ENCODE data around the gene ATXN10. TPM values are rescaled to one million over a fixed set of nuclear protein-coding genes. Genes with fewer than 3 reads are reported as not detected.

ATXN10 gene
- total and polyA plus RNA-seq, 2 of the 13 experiments (the other 11 are each of a cell fraction or from before 2014, with no cell fraction given): 60.1 to 194 TPM

DNA sequence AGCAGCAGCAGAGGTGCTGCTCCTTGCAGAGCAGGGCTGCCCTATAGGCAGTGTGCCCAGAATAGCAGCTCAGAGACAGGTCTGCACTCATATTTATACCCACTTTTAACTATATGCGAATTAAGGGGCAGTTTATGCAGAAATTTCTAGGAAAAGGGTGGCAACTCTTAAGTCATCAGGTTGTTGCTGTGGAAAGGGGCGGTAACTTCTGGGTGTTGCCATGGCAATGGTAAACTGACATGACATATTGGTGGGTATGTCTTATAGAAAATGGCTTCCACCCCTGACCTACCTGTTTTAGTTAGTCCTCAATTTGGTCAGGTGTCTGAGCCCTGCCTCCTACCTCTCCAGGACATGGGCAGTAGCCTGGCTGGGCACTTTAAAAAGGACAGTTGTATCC, 122.3 kb downstream of the ATXN10 start:
- ChIA-PET CTCF (ENCODE audit: low intra/inter-chr PET ratio, low total read pairs) (no interaction called here), POLR2A (no interaction called here)
- TF ChIP-seq NFRKB (IDR thresholded peaks at IDR 0.05) (no peak), ZSCAN21 (CRISPR knock-in tag; IDR thresholded peaks at IDR 0.05; ENCODE audit: borderline replicate concordance) (no peak), ARNTL (CRISPR knock-in tag; IDR thresholded peaks at IDR 0.05) (no peak), NFYB (CRISPR knock-in tag; IDR thresholded peaks at IDR 0.05) (no peak), AKNA (CRISPR knock-in tag; IDR thresholded peaks at IDR 0.05; ENCODE audit: borderline replicate concordance) (no peak), BRD4 (CRISPR knock-in tag; IDR thresholded peaks at IDR 0.05) (no peak), CEBPB (IDR thresholded peaks at IDR 0.05; ENCODE audit: borderline replicate concordance, low read depth, low read length) (no peak), ELF3 (CRISPR knock-in tag; IDR thresholded peaks at IDR 0.05) (no peak), ZNF138 (CRISPR knock-in tag; IDR thresholded peaks at IDR 0.05; ENCODE audit: low read depth) (no peak), ZNF205 (CRISPR knock-in tag; IDR thresholded peaks at IDR 0.05) (no peak), ZNF792 (CRISPR knock-in tag; IDR thresholded peaks at IDR 0.05) (no peak)
- TF ChIP-seq, protein P1, sequence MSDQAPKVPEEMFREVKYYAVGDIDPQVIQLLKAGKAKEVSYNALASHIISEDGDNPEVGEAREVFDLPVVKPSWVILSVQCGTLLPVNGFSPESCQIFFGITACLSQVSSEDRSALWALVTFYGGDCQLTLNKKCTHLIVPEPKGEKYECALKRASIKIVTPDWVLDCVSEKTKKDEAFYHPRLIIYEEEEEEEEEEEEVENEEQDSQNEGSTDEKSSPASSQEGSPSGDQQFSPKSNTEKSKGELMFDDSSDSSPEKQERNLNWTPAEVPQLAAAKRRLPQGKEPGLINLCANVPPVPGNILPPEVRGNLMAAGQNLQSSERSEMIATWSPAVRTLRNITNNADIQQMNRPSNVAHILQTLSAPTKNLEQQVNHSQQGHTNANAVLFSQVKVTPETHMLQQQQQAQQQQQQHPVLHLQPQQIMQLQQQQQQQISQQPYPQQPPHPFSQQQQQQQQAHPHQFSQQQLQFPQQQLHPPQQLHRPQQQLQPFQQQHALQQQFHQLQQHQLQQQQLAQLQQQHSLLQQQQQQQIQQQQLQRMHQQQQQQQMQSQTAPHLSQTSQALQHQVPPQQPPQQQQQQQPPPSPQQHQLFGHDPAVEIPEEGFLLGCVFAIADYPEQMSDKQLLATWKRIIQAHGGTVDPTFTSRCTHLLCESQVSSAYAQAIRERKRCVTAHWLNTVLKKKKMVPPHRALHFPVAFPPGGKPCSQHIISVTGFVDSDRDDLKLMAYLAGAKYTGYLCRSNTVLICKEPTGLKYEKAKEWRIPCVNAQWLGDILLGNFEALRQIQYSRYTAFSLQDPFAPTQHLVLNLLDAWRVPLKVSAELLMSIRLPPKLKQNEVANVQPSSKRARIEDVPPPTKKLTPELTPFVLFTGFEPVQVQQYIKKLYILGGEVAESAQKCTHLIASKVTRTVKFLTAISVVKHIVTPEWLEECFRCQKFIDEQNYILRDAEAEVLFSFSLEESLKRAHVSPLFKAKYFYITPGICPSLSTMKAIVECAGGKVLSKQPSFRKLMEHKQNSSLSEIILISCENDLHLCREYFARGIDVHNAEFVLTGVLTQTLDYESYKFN (CRISPR knock-in tag; conservative IDR thresholded peaks at IDR 0.05): no peak
- H2AFZ ChIP-seq (ENCODE audit: low read length): no peak overlapping the region
- ATAC-seq: no peak
- no TSS peak for BruUV-seq (replicated peaks)
- peaks cover 10% of the 10 kb centered on the region for H3K4me1 ChIP-seq (ENCODE audit: insufficient read depth, low read length)
- no peak overlapping the region for H3K4me3 ChIP-seq (replicated peaks in 1 of 3; ENCODE audit: insufficient read depth in 1 of 3, low read depth in 2 of 3, low read length in 3 of 3)
- no peak overlapping the region for H3K4me2 ChIP-seq (ENCODE audit: low read depth, low read length)
- no peaks in the 10 kb centered on the region for H4K20me1 ChIP-seq (ENCODE audit: insufficient read depth, low read length)
- peaks cover 2% of the 10 kb centered on the region for H3K79me2 ChIP-seq (ENCODE audit: insufficient read depth, low read length)
- no peak overlapping the region for H3K9ac ChIP-seq (ENCODE audit: insufficient read depth, low read depth, low read length)
- no peak overlapping the region for H3K27ac ChIP-seq (ENCODE audit: extremely low read length, insufficient read depth, low read length)
- intact Hi-C loops (cut with micrococcal nuclease; ENCODE audit: unreplicated experiment) (no loop called here), in situ Hi-C loops (cut with HindIII; ENCODE audit: extremely low pct_ligation_motif_present, low pct_unique_long_range_greater_than_20kb) (no loop called here)
- no peak for DNase-seq (ENCODE audit: low spot score)
- peaks cover 17% of the 10 kb centered on the region for H3K9me3 ChIP-seq (ENCODE audit: low read length)
- H3K27me3 ChIP-seq (ENCODE audit: control insufficient read depth in 1 of 2, insufficient read depth in 2 of 2, low read length in 2 of 2): no peaks in the 10 kb centered on the region
- no peak for FAIRE-seq
- WGBS (ENCODE audit: low lambda C conversion rate): 96% methylated on average over 2 of the region's 2 CpGs
- peaks cover 4 to 30% of the 10 kb centered on the region in 2 experiments for H3K36me3 ChIP-seq (replicated peaks in 1 of 2; ENCODE audit: control insufficient read depth in 1 of 2, insufficient read depth in 2 of 2, low read length in 2 of 2)

All from HepG2 (cell line).